SK-N-SH treated with all-trans-retinoic acid at 6 μM for 48 hours (cell line): ENCODE results near the gene CCL16.
A peak's percentile ranks its signal among the peaks of the same experiment; 100 is the strongest.

ENCODE experiments used
- ATAC-seq: fragments of 200-7000 bp; cut with Tn5 transposase; 3 replicates; pipeline ENCODE4 v1.9.1; 2020; ENCODE audit warnings: mild to moderate bottlenecking, moderate library complexity
- BACH2 ChIP-seq: fragments of 250-450 bp; sonication (Bioruptor Pico); IDR thresholded peaks from 2 replicates; pipeline ENCODE4 v1.9.0; 2021; ENCODE audit warnings: mild to moderate bottlenecking, borderline replicate concordance
- CREB5 ChIP-seq: fragments of 250-450 bp; sonication (Bioruptor Pico); IDR thresholded peaks from 2 replicates; pipeline ENCODE4 v1.5.1; 2020; ENCODE audit warnings: low read depth, mild to moderate bottlenecking, moderate library complexity
- CSDC2 ChIP-seq: fragments of 250-450 bp; sonication (Bioruptor Pico); IDR thresholded peaks from 2 replicates; pipeline ENCODE4 v1.5.0; 2020; ENCODE audit warnings: mild to moderate bottlenecking, moderate library complexity
- ESRRG ChIP-seq: fragments of 250-450 bp; sonication (Bioruptor Pico); IDR thresholded peaks from 2 replicates; pipeline ENCODE4 v1.6.1; 2021; ENCODE audit warnings: mild to moderate bottlenecking
- GLIS3 ChIP-seq: fragments of 250-450 bp; sonication (Bioruptor Pico); IDR thresholded peaks from 2 replicates; pipeline ENCODE4 v1.5.0; 2020; ENCODE audit warnings: mild to moderate bottlenecking, moderate library complexity
- OSR1 ChIP-seq: fragments of 250-450 bp; sonication (Bioruptor Pico); IDR thresholded peaks from 2 replicates; pipeline ENCODE4 v1.8.0; 2022; ENCODE audit warnings: moderate library complexity, mild to moderate bottlenecking, inconsistent platforms
- PPARA ChIP-seq: fragments of 250-450 bp; sonication (Bioruptor Pico); IDR thresholded peaks from 2 replicates; pipeline ENCODE4 v1.5.0; 2020; ENCODE audit warnings: mild to moderate bottlenecking, borderline replicate concordance
- RARB ChIP-seq: fragments of 250-450 bp; sonication (Bioruptor Pico); IDR thresholded peaks from 2 replicates; pipeline ENCODE4 v1.8.0; 2021; ENCODE audit warnings: mild to moderate bottlenecking, moderate library complexity
- SNAI2 ChIP-seq: fragments of 250-450 bp; sonication (Bioruptor Pico); IDR thresholded peaks from 2 replicates; pipeline ENCODE4 v1.5.0; 2020; ENCODE audit warnings: mild to moderate bottlenecking, moderate library complexity
- TCF4 ChIP-seq: fragments of 250-450 bp; sonication (Bioruptor Pico); IDR thresholded peaks from 2 replicates; pipeline ENCODE4 v1.8.0; 2021; ENCODE audit warnings: mild to moderate bottlenecking, moderate library complexity, borderline replicate concordance
- TOX ChIP-seq: fragments of 250-450 bp; sonication (Bioruptor Pico); IDR thresholded peaks from 2 replicates; pipeline ENCODE4 v1.8.0; 2021; ENCODE audit warnings: mild to moderate bottlenecking, moderate library complexity, borderline replicate concordance
- TSHZ2 ChIP-seq: fragments of 250-450 bp; sonication (Bioruptor Pico); IDR thresholded peaks from 2 replicates; pipeline ENCODE4 v1.5.0; 2020; ENCODE audit warnings: mild to moderate bottlenecking, moderate library complexity
- ZC3H10 ChIP-seq: fragments of 250-450 bp; sonication (Bioruptor Pico); IDR thresholded peaks from 2 replicates; pipeline ENCODE4 v1.5.1; 2021; ENCODE audit warnings: mild to moderate bottlenecking, moderate library complexity
- ZFP3 ChIP-seq: fragments of 250-450 bp; sonication (Bioruptor Pico); IDR thresholded peaks from 2 replicates; pipeline ENCODE4 v1.5.0; 2020; ENCODE audit warnings: mild to moderate bottlenecking, moderate library complexity
- ZNF565 ChIP-seq: fragments of 450-650 bp; formaldehyde crosslinking; conservative IDR thresholded peaks from 2 replicates; pipeline ENCODE4 v1.5.0; 2020; ENCODE audit warnings: low read depth, mild to moderate bottlenecking, moderate library complexity
- ZNF70 ChIP-seq: fragments of 450-650 bp; formaldehyde crosslinking; IDR thresholded peaks from 2 replicates; pipeline ENCODE4 v1.5.0; 2020; ENCODE audit warnings: mild to moderate bottlenecking, moderate library complexity
- ZNF8 ChIP-seq: fragments of 450-650 bp; formaldehyde crosslinking; IDR thresholded peaks from 2 replicates; pipeline ENCODE4 v1.5.0; 2020; ENCODE audit warnings: mild to moderate bottlenecking, moderate library complexity
- TF ChIP-seq, protein P1 (sequence below): fragments of 250-450 bp; sonication (Bioruptor Pico); IDR thresholded peaks from 2 replicates; pipeline ENCODE4 v1.8.0; 2021; ENCODE audit warnings: low read depth, mild to moderate bottlenecking, moderate library complexity, borderline replicate concordance

The CCL16 gene

DNA sequence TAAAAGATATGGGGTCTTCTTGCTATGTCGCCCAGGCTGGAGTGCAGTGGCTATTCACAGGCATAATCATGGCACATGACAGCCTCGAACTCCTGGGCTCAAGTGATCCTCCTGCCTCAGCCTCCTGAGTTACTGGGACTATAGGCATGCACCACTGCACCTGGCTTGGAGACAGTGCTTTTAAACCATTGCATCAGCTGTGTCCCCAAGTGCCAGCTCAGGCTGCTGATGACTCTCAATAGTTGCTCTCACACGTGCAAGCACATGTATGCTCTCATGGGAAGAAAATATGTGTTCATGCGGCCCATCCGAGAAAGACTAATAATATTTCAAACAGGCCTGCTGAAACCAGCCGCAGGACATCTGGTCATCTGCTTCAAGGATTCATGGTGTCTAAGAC is 8.8 kb downstream of the CCL16 start (continued):
- no peak for TF ChIP-seq ESRRG
- TF ChIP-seq, all 23 proteins: peak for 0

DNA sequence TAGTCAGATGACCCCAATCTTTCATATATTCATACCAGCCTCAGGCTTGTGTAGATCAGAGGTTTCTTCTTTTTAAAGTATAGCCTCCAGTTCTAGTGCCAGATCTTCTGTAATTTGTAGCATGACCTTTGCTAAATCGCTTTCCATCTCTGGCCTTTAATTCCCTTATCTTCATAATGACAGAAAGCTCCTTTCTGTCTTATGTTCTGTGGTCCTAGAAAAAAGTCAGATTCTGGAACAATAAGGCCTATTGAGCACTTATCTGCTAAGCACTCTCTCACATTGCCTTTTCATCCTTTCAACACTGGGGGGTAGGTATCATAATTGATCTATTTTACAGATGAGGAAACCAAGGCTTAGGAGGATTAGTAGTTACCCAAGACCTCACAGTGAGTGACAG is 9.2 kb downstream of the CCL16 start:
- TF ChIP-seq TSHZ2: no peak
- no peak for ATAC-seq

DNA sequence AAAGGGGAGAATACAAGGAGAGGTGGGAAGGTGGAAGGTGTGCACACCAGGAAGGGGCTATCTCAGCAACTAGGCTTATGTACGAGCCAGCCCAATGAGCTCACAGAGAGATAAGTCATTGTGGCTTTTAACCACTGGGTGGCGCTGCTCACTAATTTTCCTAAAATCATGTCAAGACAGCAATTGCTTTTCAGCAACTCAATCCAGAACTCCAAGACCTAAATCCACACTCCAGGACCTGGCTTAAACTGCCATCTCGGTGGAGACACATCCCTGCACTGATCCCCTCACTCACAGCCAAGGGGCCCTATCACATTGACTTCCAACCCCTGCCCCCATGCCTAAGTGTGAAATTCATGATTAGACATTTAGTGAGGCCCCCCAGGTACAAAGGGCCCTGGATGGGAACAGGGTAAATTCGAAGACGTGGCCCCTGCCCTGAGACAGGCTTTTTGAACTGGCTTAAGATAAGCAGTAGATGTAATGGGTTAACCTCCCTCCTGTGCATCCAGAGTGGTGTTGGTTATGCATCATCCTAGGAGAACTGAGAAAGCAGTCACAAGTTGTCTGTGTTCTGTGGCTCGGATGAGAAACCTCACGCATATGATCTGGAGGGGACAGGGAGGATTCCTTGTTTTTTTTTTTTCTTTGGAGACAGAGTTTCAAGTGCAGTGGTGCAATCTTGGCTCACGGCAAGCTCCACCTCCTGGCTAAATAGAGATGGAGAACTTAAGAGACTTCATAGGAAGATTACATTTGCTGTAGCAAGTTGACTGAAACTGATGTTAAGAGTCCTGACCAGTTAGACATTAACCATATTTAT is 11.5 kb downstream of the CCL16 start:
- no peak for TF ChIP-seq ZC3H10 (CRISPR knock-in tag)
- TF ChIP-seq PPARA (CRISPR knock-in tag): no peak
- no peak for TF ChIP-seq RARB (CRISPR knock-in tag)
- TF ChIP-seq ZNF70 (CRISPR knock-in tag): no peak
- no peak for TF ChIP-seq TCF4 (CRISPR knock-in tag)
- no peak for TF ChIP-seq ZFP3 (CRISPR knock-in tag)
- no peak for TF ChIP-seq TOX (CRISPR knock-in tag)
- no peak for TF ChIP-seq ZNF565 (CRISPR knock-in tag)
- TF ChIP-seq BACH2 (CRISPR knock-in tag): no peak
- no peak for TF ChIP-seq ZNF8
- TF ChIP-seq TSHZ2: no peak
- no peak for TF ChIP-seq OSR1
- no peak for TF ChIP-seq CREB5
- no peak for TF ChIP-seq SNAI2 (CRISPR knock-in tag)
- TF ChIP-seq, all 23 proteins: peak for 0
- peak; percentile 94 for ATAC-seq

DNA sequence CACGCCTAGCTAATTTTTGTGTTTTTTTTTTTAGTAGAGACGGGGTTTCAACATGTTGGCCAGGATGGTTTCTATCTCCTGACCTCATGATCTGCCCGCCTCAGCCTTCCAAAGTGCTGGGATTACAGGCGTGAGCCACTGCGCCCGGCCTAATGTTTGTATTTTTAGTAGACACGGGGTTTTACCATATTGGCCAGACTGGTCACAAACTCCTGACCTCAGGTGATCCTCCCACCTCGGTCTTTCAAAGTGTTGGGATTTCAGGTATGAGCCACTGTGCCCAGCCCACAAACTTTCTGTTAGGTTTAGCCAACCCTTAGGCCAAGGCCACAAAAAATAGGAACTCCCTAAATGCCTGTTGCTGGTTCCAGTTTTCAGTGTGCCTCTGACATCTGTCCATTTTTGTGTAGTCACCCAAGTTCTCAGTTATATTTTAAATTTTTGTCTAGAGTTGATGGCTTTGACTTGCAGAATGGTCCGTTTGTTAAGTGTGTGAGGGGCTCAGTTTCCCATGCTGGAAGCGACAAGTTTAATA is 12.7 kb downstream of the CCL16 start:
- TF ChIP-seq ZNF70 (CRISPR knock-in tag) (no peak), GLIS3 (CRISPR knock-in tag) (no peak), CREB5 (no peak), SNAI2 (CRISPR knock-in tag) (no peak), PPARA (CRISPR knock-in tag) (no peak), TSHZ2 (no peak), ESRRG (no peak), CSDC2 (CRISPR knock-in tag) (no peak), TCF4 (CRISPR knock-in tag) (no peak), ZNF8 (no peak)
- TF ChIP-seq, protein P1, sequence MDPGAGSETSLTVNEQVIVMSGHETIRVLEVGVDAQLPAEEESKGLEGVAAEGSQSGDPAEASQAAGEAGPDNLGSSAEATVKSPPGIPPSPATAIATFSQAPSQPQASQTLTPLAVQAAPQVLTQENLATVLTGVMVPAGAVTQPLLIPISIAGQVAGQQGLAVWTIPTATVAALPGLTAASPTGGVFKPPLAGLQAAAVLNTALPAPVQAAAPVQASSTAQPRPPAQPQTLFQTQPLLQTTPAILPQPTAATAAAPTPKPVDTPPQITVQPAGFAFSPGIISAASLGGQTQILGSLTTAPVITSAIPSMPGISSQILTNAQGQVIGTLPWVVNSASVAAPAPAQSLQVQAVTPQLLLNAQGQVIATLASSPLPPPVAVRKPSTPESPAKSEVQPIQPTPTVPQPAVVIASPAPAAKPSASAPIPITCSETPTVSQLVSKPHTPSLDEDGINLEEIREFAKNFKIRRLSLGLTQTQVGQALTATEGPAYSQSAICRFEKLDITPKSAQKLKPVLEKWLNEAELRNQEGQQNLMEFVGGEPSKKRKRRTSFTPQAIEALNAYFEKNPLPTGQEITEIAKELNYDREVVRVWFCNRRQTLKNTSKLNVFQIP (CRISPR knock-in tag): no peak
- TF ChIP-seq, all 23 proteins: peak for 0
- ATAC-seq: no peak
